Kidney (tissue), 14 donors: ENCODE results near the gene NACA. TPM values are rescaled to one million over a fixed set of nuclear protein-coding genes. Genes with fewer than 3 reads are reported as not detected.

ENCODE experiments used
- DNase-seq, 5 donors: peaks; one replicate each; pipeline ENCODE4 v3.0.0-alpha.2; 2013 to 2020
- FAIRE-seq: peaks from 2 replicates; lab custom pipeline; 2012; peaks lifted over from hg19 to GRCh38; lab: Jason Lieb, UNC
- H3K27ac ChIP-seq, 2 donors: one replicate each; pipeline ENCODE4 v1.7.0; 2013; ENCODE audit warnings: low read depth in 2 of 2, low read length in 2 of 2, inconsistent platforms in 1 of 2
- H3K27me3 ChIP-seq: one replicate; pipeline ENCODE4 v1.7.1; 2013; ENCODE audit warnings: low read length, inconsistent platforms; ENCODE audit not compliant: control insufficient read depth, insufficient read depth
- H3K36me3 ChIP-seq, 3 donors: one replicate each; pipeline versions ENCODE4 v1.7.0 to v1.7.1; 2013; ENCODE audit warnings: low read length in 3 of 3, control low read depth in 1 of 3, inconsistent platforms in 1 of 3; ENCODE audit not compliant: insufficient read depth in 3 of 3, control insufficient read depth in 2 of 3
- H3K4me1 ChIP-seq, 3 donors: one replicate each; pipeline versions ENCODE4 v1.7.0 to v1.7.1; 2013; ENCODE audit warnings: low read length in 3 of 3, inconsistent platforms in 1 of 3, low read depth in 1 of 3; ENCODE audit not compliant: control insufficient read depth in 2 of 3, insufficient read depth in 2 of 3
- H3K4me3 ChIP-seq, 3 donors: one replicate each; pipeline versions ENCODE4 v1.7.0 to v1.8.1; 2013; ENCODE audit warnings: low read length in 3 of 3, control low read depth in 1 of 3, inconsistent platforms in 1 of 3
- H3K9ac ChIP-seq, 3 donors: one replicate each; pipeline versions ENCODE4 v1.7.0 to v1.7.1; 2013; ENCODE audit warnings: low read length in 3 of 3, control low read depth in 1 of 3, inconsistent platforms in 1 of 3
- H3K9me3 ChIP-seq, 3 donors: one replicate each; pipeline versions ENCODE4 v1.7.0 to v1.7.1; 2013; ENCODE audit warnings: low read length in 3 of 3, control low read depth in 1 of 3, inconsistent platforms in 1 of 3; ENCODE audit not compliant: control insufficient read depth in 2 of 3, insufficient read depth in 1 of 3
- intact Hi-C: fragments of 100-400 bp; cut with DNase I; formaldehyde crosslinking; loops from one replicate; pipeline ENCODE4 v1.11.1; 2022
- polyA plus RNA-seq: library from polyadenylated mRNA; stranded (reverse); fragments of 350-450 nt; fragmentation: Illumina TruSeq; extraction: RNeasy Lipid Tissue Mini Kit (QIAGEN cat#74804); gene quantifications from one replicate; pipeline ENCODE4 v1.2.3, GENCODE V29; 2014; ENCODE audit warnings: low read depth, low replicate concordance; ENCODE audit not compliant: insufficient read depth
- total RNA-seq: library from RNA; stranded (reverse); fragmentation: NEBNext Ultra II Directional; extraction: Animal tissue kit (Norgen Biotek cat#: 25700); gene quantifications from one replicate; pipeline ENCODE4 v1.2.1, GENCODE V29; 2021
- TF ChIP-seq, protein P1 (sequence below): IDR thresholded peaks from 3 replicates; pipeline ENCODE4 v1.5.1; 2012; ENCODE audit warnings: mild to moderate bottlenecking, moderate library complexity, borderline replicate concordance; ENCODE audit not compliant: insufficient read depth; ENCODE audit errors: extremely low read depth
- donor health status: control.
- donor health status: control.
- donor health status: control.
- donor health status: control.
- donor health status: control.
- donor health status: DM: yes; HTN: yes; CAD: no.
- donor health status: Normal renal cell carcinoma (clear cell type).

Gene NACA
- total and polyA plus RNA-seq, 2 donors from 2014 or later: 660 to 1,180 TPM

DNA sequence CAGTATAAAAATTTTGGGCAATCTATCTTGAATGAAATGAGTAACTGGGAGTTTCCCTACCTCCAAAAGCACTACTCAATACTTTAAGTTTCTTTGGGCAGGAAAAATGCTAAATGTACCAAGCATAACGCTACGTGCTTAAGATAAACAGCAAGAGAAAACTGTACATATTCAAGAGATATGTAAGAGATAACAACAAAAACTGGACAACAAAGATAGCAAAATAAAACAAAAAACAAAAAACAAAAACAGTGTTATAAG, 57.0 kb downstream of the NACA start:
- Histone ChIP-seq H3K27me3 (no peaks in the 10 kb centered on the region), H3K4me1 (no peaks in the 10 kb centered on the region), H3K27ac (no peak overlapping the region), H3K36me3 (peaks cover 12 to 54% (median 24%) of the 10 kb centered on the region in 3 donors), H3K4me3 (no peak overlapping the region), H3K9ac (no peak overlapping the region), H3K9me3 (no peaks in the 10 kb centered on the region)
- TF ChIP-seq, protein P1, sequence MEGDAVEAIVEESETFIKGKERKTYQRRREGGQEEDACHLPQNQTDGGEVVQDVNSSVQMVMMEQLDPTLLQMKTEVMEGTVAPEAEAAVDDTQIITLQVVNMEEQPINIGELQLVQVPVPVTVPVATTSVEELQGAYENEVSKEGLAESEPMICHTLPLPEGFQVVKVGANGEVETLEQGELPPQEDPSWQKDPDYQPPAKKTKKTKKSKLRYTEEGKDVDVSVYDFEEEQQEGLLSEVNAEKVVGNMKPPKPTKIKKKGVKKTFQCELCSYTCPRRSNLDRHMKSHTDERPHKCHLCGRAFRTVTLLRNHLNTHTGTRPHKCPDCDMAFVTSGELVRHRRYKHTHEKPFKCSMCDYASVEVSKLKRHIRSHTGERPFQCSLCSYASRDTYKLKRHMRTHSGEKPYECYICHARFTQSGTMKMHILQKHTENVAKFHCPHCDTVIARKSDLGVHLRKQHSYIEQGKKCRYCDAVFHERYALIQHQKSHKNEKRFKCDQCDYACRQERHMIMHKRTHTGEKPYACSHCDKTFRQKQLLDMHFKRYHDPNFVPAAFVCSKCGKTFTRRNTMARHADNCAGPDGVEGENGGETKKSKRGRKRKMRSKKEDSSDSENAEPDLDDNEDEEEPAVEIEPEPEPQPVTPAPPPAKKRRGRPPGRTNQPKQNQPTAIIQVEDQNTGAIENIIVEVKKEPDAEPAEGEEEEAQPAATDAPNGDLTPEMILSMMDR: no peak
- FAIRE-seq (no peak), DNase-seq (no peak)
- intact Hi-C loops: no loop called here

Other genes starting within 250 kb of the NACA start
- 2.5 TPM for gene GLS2, start 237.1 kb downstream of the NACA start, total RNA-seq
- gene GLS2, start 237.1 kb downstream of the NACA start, polyA plus RNA-seq: 5.6 TPM
- gene RBMS2, start 203.5 kb downstream of the NACA start, total RNA-seq: 71.3 TPM
- 8.5 TPM for gene RBMS2, start 203.5 kb downstream of the NACA start, polyA plus RNA-seq
- gene BAZ2A, start 95.0 kb downstream of the NACA start, total RNA-seq: 98.6 TPM
- gene BAZ2A, start 95.0 kb downstream of the NACA start, polyA plus RNA-seq: 10.5 TPM
- gene ATP5F1B, start 79.3 kb downstream of the NACA start, total RNA-seq: 568 TPM
- gene ATP5F1B, start 79.3 kb downstream of the NACA start, polyA plus RNA-seq: 1,584 TPM
- gene PTGES3, start 37.0 kb downstream of the NACA start, total RNA-seq: 186 TPM
- gene PTGES3, start 37.0 kb downstream of the NACA start, polyA plus RNA-seq: 207 TPM
- 4.9 TPM for gene PRIM1, start 27.0 kb upstream of the NACA start, total RNA-seq
- gene PRIM1, start 27.0 kb upstream of the NACA start, polyA plus RNA-seq: 3.2 TPM
- gene HSD17B6, start 38.0 kb upstream of the NACA start, total RNA-seq: 1.7 TPM
- 3.9 TPM for gene HSD17B6, start 38.0 kb upstream of the NACA start, polyA plus RNA-seq
- gene SDR9C7, start 209.1 kb upstream of the NACA start, total RNA-seq: not detected
- gene SDR9C7, start 209.1 kb upstream of the NACA start, polyA plus RNA-seq: not detected
- 0.41 TPM for gene RDH16, start 232.3 kb upstream of the NACA start, total RNA-seq
- gene RDH16, start 232.3 kb upstream of the NACA start, polyA plus RNA-seq: 0.15 TPM